ENCODE results near the gene CISD3. TPM values are rescaled to one million over a fixed set of nuclear protein-coding genes. Genes with fewer than 3 reads are reported as not detected.
A peak's percentile ranks its signal among the peaks of the same experiment; 100 is the strongest.
"Not testable (repeated sequence)": the region's sequence is repeated elsewhere in the genome, so short reads cannot be mapped to it uniquely, and the experiment has no call there.

CISD3 gene
- total and polyA plus RNA-seq, 4 donors: 18.3 to 59.0 (median 30.6) TPM

DNA sequence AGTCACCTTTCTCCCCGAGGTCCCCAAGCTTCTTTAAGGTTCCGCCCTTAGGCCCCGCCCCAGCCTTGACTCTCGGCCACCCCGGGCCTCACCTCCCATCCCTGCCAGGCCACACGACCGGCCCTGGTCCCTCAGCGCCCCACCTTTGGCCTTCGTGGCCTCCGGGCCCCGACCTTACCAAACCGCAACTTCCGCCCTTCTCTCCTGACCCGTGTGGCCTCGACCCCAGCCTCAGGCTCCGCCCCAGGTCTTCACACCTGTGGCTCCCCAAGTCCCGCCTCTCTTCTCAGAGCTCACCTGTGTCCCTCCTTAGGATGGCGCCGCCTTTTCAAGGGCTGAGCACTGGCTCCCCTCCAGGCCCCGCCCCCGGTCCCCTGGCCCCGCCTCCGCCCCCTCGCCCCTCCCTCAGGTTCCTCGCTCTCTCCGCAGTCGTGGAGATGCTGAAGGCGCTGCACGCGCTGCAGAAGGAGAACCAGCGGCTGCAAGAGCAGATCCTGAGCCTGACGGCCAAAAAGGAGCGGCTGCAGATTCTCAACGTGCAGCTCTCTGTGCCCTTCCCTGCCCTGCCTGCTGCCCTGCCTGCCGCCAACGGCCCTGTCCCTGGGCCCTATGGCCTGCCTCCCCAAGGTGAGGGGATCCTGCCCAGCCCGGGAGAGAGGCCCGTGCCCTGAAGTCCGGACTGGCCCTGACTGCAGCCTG is 10.0 kb upstream of the CISD3 start:
- Histone ChIP-seq H3K27ac (ENCODE audit: low read depth in 1 of 2, low read length in 2 of 2) (no peak overlapping the region), H3K4me3 (ENCODE audit: low read length in 2 of 2) (no peak overlapping the region), H3K36me3 (ENCODE audit: control insufficient read depth in 1 of 2, insufficient read depth in 2 of 2, low read length in 1 of 2) (peaks cover 0 to 6% of the 10 kb centered on the region in 2 donors)

DNA sequence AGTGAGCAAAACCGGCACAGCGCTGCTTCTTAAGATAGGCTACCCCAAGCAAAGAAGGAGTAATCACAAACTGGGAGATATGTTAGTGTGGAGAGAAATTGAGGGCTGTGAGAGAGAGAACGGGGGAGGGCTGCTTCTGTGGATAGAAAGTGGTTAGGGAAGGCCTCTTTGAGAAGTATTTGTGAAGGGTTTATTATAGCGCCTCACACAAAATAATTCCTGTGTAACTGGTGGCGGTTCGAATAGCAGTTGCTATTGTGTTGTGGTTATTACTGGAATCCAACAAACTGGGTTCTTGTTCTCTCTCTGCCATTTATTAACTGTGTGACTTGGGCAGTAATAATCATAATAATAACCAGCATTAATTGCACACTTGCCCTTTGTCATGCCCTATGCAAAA is 9.2 kb upstream of the CISD3 start:
- 88 to 92% methylated on average over 6 of the region's 6 CpGs for WGBS, 2 donors
- no peaks in the 10 kb centered on the region for H3K4me1 ChIP-seq (ENCODE audit: control insufficient read depth in 1 of 2, insufficient read depth in 2 of 2, low read length in 2 of 2)
- no peak overlapping the region for H3K27ac ChIP-seq (ENCODE audit: low read depth in 1 of 2, low read length in 2 of 2)
- H3K9me3 ChIP-seq (ENCODE audit: control insufficient read depth, low read length): no peaks in the 10 kb centered on the region
- intact Hi-C loops (cut with DNase I): no loop called here
- no peak overlapping the region for H3K4me3 ChIP-seq (ENCODE audit: low read length in 2 of 2)
- DNase-seq: no peak
- H3K27me3 ChIP-seq (ENCODE audit: control insufficient read depth in 1 of 2, insufficient read depth in 2 of 2, low read length in 1 of 2): no peaks in the 10 kb centered on the region
- peaks cover 0 to 2% of the 10 kb centered on the region in 2 donors for H3K36me3 ChIP-seq (ENCODE audit: control insufficient read depth in 1 of 2, insufficient read depth in 2 of 2, low read length in 1 of 2)
- no peak for ATAC-seq (ENCODE audit: low FRiP score)

More for the DNA sequence above, 10.0 kb upstream of the CISD3 start:
- Histone ChIP-seq H3K9me3 (ENCODE audit: control insufficient read depth, low read length) (no peaks in the 10 kb centered on the region), H3K4me1 (ENCODE audit: control insufficient read depth in 1 of 2, insufficient read depth in 2 of 2, low read length in 2 of 2) (no peaks in the 10 kb centered on the region), H3K27me3 (ENCODE audit: control insufficient read depth in 1 of 2, insufficient read depth in 2 of 2, low read length in 1 of 2) (no peaks in the 10 kb centered on the region)
- DNase-seq (no peak), ATAC-seq (ENCODE audit: low FRiP score) (peak; percentile 30)
- 67 to 71% methylated on average over 39 of the region's 39 CpGs for WGBS, 2 donors
- intact Hi-C loops (cut with DNase I): no loop called here

DNA sequence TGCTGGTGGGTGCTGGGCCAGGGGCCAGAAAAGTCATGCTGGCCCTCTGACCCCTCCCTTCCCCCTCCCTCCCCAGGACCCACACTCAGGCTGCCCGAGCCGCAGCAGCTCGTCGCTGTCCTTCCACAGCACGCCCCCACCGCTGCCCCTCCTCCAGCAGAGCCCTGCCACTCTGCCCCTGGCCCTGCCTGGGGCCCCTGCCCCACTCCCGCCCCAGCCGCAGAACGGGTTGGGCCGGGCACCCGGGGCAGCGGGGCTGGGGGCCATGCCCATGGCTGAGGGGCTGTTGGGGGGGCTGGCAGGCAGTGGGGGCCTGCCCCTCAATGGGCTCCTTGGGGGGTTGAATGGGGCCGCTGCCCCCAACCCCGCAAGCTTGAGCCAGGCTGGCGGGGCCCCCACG is 8.3 kb upstream of the CISD3 start:
- H3K27me3 ChIP-seq (ENCODE audit: control insufficient read depth in 1 of 2, insufficient read depth in 2 of 2, low read length in 1 of 2): no peaks in the 10 kb centered on the region
- H3K4me3 ChIP-seq (ENCODE audit: low read length in 2 of 2): no peak overlapping the region
- H3K36me3 ChIP-seq (ENCODE audit: control insufficient read depth in 1 of 2, insufficient read depth in 2 of 2, low read length in 1 of 2): peaks cover 0 to 2% of the 10 kb centered on the region in 2 donors
- intact Hi-C loops (cut with DNase I): no loop called here
- H3K9me3 ChIP-seq (ENCODE audit: control insufficient read depth, low read length): no peaks in the 10 kb centered on the region
- no peak overlapping the region for H3K27ac ChIP-seq (ENCODE audit: low read depth in 1 of 2, low read length in 2 of 2)
- no peak for ATAC-seq (ENCODE audit: low FRiP score)
- H3K4me1 ChIP-seq (ENCODE audit: control insufficient read depth in 1 of 2, insufficient read depth in 2 of 2, low read length in 2 of 2): no peaks in the 10 kb centered on the region
- 91 to 95% methylated on average over 10 to 16 of the region's 16 CpGs for WGBS, 2 donors
- DNase-seq: no peak

DNA sequence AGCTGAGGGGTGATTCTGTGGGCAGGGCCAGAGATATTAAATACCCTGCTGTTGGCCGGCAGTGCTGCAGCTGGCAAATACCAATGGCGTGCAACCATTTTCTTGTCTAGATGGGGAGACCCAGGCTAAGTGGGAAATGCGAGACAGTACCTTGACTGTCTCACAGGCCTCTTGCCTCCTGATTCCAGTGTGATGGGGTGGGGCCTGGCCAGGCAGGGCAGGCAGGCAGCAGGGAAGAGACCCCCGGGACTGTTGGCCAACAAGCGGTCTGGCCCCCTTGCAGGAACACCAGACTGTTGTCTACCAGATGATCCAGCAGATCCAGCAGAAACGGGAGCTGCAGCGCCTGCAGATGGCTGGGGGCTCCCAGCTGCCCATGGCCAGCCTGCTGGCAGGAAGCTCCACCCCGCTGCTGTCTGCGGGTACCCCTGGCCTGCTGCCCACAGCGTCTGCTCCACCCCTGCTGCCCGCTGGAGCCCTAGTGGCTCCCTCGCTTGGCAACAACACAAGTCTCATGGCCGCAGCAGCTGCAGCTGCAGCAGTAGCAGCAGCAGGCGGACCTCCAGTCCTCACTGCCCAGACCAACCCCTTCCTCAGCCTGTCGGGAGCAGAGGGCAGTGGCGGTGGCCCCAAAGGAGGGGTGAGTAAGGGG is 5.7 kb upstream of the CISD3 start:
- 47 to 53% methylated on average over 16 of the region's 16 CpGs for WGBS, 2 donors
- Histone ChIP-seq H3K9me3 (ENCODE audit: control insufficient read depth, low read length) (no peaks in the 10 kb centered on the region), H3K36me3 (ENCODE audit: control insufficient read depth in 1 of 2, insufficient read depth in 2 of 2, low read length in 1 of 2) (peaks cover 0 to 2% of the 10 kb centered on the region in 2 donors), H3K27me3 (ENCODE audit: control insufficient read depth in 1 of 2, insufficient read depth in 2 of 2, low read length in 1 of 2) (no peaks in the 10 kb centered on the region), H3K4me1 (ENCODE audit: control insufficient read depth in 1 of 2, insufficient read depth in 2 of 2, low read length in 2 of 2) (no peaks in the 10 kb centered on the region), H3K4me3 (ENCODE audit: low read length in 2 of 2) (no peak overlapping the region), H3K27ac (ENCODE audit: low read depth in 1 of 2, low read length in 2 of 2) (no peak overlapping the region)
- intact Hi-C loops (cut with DNase I): no loop called here
- peak in 1 of 2 donors; percentile 80 for DNase-seq
- ATAC-seq (ENCODE audit: low FRiP score): no peak

DNA sequence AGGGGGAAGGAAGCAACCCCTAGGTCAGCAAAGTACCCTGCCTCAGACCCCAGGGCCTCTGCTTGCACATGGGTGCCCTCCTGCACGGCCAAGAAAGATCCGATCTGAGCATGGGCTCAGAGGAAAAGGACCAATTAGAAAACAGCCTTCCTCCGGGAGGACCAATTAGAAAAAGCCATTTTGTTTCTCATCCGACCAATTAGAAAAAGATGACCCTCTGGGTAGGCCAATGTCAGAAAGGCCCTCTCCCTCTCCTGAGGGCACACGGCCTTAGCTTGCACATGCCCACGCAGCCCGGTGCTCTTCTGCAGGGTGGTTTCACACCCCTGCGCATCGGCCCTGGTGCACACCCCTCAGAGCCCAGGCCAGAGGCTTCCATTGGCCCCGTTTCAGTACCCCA is 5.1 kb upstream of the CISD3 start:
- Histone ChIP-seq H3K4me3 (ENCODE audit: low read length in 2 of 2) (no peak overlapping the region), H3K27ac (ENCODE audit: low read depth in 1 of 2, low read length in 2 of 2) (no peak overlapping the region), H3K36me3 (ENCODE audit: control insufficient read depth in 1 of 2, insufficient read depth in 2 of 2, low read length in 1 of 2) (peaks cover 0 to 2% of the 10 kb centered on the region in 2 donors), H3K9me3 (ENCODE audit: control insufficient read depth, low read length) (no peaks in the 10 kb centered on the region), H3K4me1 (ENCODE audit: control insufficient read depth in 1 of 2, insufficient read depth in 2 of 2, low read length in 2 of 2) (no peaks in the 10 kb centered on the region), H3K27me3 (ENCODE audit: control insufficient read depth in 1 of 2, insufficient read depth in 2 of 2, low read length in 1 of 2) (no peaks in the 10 kb centered on the region)
- intact Hi-C loops (cut with DNase I): no loop called here
- 58 to 70% methylated on average over 10 of the region's 10 CpGs for WGBS, 2 donors
- ATAC-seq (ENCODE audit: low FRiP score): no peak
- DNase-seq: no peak

DNA sequence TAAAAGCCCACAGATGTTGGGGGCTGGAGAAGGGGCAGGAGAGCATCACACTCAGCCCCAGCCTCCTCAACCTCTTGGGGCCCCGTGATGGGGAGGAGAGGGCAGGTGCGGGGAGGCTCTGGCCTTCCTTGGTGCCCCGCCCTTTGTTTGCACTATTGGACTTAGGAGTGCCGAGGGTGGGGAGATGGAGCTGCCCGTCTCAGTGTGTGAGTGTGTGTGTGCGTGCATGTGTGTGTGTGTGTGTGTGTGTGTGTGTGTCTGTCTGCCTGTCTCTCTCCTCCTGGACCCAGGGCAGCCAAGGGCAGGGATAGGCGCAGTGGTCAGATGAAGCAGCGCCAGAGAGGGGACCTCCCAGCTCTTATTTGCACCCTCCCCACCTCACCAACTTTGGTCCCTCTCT is 4.0 kb upstream of the CISD3 start:
- H3K27ac ChIP-seq (ENCODE audit: low read depth in 1 of 2, low read length in 2 of 2); H3K9me3 ChIP-seq (ENCODE audit: control insufficient read depth, low read length); ATAC-seq (ENCODE audit: low FRiP score); H3K4me1 ChIP-seq (ENCODE audit: control insufficient read depth in 1 of 2, insufficient read depth in 2 of 2, low read length in 2 of 2); intact Hi-C loops (cut with DNase I); DNase-seq; H3K4me3 ChIP-seq (ENCODE audit: low read length in 2 of 2); H3K27me3 ChIP-seq (ENCODE audit: control insufficient read depth in 1 of 2, insufficient read depth in 2 of 2, low read length in 1 of 2); H3K36me3 ChIP-seq (ENCODE audit: control insufficient read depth in 1 of 2, insufficient read depth in 2 of 2, low read length in 1 of 2): not testable (repeated sequence)
- WGBS, 2 donors: 79 to 83% methylated on average over 7 to 8 of the region's 8 CpGs

DNA sequence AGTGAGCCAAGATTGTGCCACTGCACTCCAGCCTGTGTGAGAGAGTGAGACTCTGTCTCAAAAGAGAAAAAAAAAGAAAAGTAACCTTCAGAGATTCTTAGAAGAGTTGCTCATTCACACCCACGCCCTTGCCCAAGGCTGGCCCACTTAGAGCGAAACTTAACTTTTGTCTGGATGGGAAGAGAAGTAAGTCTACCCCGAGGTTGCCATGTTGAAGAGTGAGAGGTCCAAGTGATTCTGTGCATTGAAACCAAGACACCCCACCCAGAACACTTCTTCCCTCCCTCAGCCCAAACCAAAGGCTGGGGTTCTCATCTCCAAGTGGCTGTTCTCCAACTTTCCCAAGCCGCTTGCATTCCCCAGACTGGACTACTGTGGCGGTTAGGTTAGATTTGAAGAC is 2.4 kb upstream of the CISD3 start:
- Histone ChIP-seq H3K9me3 (ENCODE audit: control insufficient read depth, low read length) (no peaks in the 10 kb centered on the region), H3K27me3 (ENCODE audit: control insufficient read depth in 1 of 2, insufficient read depth in 2 of 2, low read length in 1 of 2) (no peaks in the 10 kb centered on the region), H3K27ac (ENCODE audit: low read depth in 1 of 2, low read length in 2 of 2) (no peak overlapping the region), H3K4me1 (ENCODE audit: control insufficient read depth in 1 of 2, insufficient read depth in 2 of 2, low read length in 2 of 2) (no peaks in the 10 kb centered on the region), H3K4me3 (ENCODE audit: low read length in 2 of 2) (no peak overlapping the region), H3K36me3 (ENCODE audit: control insufficient read depth in 1 of 2, insufficient read depth in 2 of 2, low read length in 1 of 2) (no peaks in the 10 kb centered on the region)
- intact Hi-C loops (cut with DNase I): loop anchor here in 1 of 2 donors (2.0 kb wide), 1 partner anchor 21 kb away; no protein-coding TSS in a partner anchor
- ATAC-seq (ENCODE audit: low FRiP score) (no peak), DNase-seq (no peak)
- WGBS, 2 donors: 89 to 90% methylated on average over 5 of the region's 5 CpGs

DNA sequence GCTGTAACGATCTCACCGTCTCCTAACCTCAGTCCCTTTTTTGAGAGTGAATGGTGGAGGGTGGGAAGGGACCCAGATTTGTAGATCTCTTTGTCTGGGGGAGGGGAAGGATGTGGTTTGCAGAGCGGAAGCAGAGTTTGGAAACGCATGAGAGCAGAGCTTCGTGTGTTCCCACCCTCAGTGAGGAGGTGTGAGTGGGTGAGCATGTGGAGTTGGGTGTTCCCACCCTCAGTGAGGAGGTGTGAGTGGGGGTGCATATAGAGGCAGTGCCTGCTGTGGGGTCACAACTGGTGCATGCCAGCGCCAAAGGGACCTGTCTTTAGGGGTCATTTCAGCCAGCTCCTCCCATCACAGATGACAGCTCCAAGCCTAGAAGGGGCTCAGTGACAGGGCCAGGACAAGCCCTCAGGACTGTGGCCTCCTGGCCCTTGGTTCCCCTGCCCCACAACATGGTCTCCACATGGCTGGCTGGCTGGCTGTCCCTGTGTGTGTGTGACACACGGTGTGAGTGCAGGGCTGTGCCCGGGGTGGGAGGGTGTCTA is 1.8 kb upstream of the CISD3 start:
- Histone ChIP-seq H3K27ac (ENCODE audit: low read depth in 1 of 2, low read length in 2 of 2) (no peak overlapping the region), H3K36me3 (ENCODE audit: control insufficient read depth in 1 of 2, insufficient read depth in 2 of 2, low read length in 1 of 2) (no peaks in the 10 kb centered on the region), H3K4me3 (ENCODE audit: low read length in 2 of 2) (no peak overlapping the region), H3K27me3 (ENCODE audit: control insufficient read depth in 1 of 2, insufficient read depth in 2 of 2, low read length in 1 of 2) (no peaks in the 10 kb centered on the region), H3K4me1 (ENCODE audit: control insufficient read depth in 1 of 2, insufficient read depth in 2 of 2, low read length in 2 of 2) (no peaks in the 10 kb centered on the region), H3K9me3 (ENCODE audit: control insufficient read depth, low read length) (no peaks in the 10 kb centered on the region)
- DNase-seq (no peak), ATAC-seq (ENCODE audit: low FRiP score) (no peak)
- 77 to 80% methylated on average over 8 of the region's 8 CpGs for WGBS, 2 donors
- intact Hi-C loops (cut with DNase I): loop anchor here in 1 of 2 donors (2.0 kb wide), 1 partner anchor 22 kb away; no protein-coding TSS in a partner anchor
